Mesenteric fat pad (tissue), 1 donor: ENCODE measurements around the gene CERK. TPM values are rescaled to one million over a fixed set of nuclear protein-coding genes. Genes with fewer than 3 reads are reported as not detected.
"Not testable (repeated sequence)": the region's sequence is repeated elsewhere in the genome, so short reads cannot be mapped to it uniquely, and the experiment has no call there.

Experiments used
- DNase-seq: peaks from one replicate; pipeline ENCODE4 v3.0.0-alpha.2; 2020; ENCODE audit warnings: low spot score
- long read RNA-seq: library from polyadenylated mRNA; unstranded; transcript quantifications from one replicate; pipeline ENCODE4 v2.0.0, GENCODE V29; 2020
- total RNA-seq: library from RNA; stranded (reverse); fragmentation: NEBNext Ultra II Directional; extraction: Animal tissue kit (Norgen Biotek cat#: 25700); gene quantifications from one replicate; pipeline ENCODE4 v1.2.1, GENCODE V29; 2021
- donor health status: DM: yes; HTN: yes; CAD: no.

The CERK gene, protein sequence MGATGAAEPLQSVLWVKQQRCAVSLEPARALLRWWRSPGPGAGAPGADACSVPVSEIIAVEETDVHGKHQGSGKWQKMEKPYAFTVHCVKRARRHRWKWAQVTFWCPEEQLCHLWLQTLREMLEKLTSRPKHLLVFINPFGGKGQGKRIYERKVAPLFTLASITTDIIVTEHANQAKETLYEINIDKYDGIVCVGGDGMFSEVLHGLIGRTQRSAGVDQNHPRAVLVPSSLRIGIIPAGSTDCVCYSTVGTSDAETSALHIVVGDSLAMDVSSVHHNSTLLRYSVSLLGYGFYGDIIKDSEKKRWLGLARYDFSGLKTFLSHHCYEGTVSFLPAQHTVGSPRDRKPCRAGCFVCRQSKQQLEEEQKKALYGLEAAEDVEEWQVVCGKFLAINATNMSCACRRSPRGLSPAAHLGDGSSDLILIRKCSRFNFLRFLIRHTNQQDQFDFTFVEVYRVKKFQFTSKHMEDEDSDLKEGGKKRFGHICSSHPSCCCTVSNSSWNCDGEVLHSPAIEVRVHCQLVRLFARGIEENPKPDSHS
- 30.8 TPM for total RNA-seq
- long read RNA-seq, partial matches to known transcripts: 4 of 16 reads
- long read RNA-seq, other reads (novel, unspliced or antisense): 12 of 16 reads

DNA sequence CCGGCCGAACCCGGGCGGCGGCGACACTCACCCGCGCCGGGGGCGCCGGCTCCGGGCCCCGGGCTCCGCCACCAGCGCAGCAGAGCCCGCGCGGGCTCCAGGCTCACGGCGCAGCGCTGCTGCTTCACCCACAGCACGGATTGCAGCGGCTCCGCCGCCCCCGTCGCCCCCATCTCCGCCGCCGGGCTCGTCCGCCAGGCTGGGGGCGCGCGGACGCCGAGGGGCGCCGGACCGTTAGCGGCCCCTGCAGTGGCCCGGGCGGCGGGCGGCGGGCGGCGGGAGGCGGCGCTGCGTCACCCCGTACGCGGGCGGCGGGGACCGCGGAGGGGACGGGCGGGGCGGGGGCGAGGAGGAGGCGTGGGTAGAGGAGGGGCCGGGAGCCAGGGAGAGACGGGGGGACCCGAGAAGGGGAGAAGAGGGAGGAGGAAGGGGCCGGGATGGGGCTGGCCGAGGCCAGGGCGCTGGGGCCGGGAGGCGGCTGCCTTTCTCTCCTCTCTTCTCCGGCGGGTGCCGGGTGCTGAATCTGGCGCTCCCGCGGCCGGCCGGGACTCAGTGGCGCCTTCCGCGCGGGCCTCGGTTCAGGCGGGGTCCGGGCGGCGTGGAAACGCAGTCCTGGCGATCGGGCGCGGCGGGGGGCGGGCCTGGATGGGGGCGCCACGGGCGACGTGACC is at the start of gene CERK:
Gene CERK (minus strand): TSS at position 277 of the 671 bp plus-strand sequence. CDS start 104 bp downstream, at position 173.
- no peak for DNase-seq

DNA sequence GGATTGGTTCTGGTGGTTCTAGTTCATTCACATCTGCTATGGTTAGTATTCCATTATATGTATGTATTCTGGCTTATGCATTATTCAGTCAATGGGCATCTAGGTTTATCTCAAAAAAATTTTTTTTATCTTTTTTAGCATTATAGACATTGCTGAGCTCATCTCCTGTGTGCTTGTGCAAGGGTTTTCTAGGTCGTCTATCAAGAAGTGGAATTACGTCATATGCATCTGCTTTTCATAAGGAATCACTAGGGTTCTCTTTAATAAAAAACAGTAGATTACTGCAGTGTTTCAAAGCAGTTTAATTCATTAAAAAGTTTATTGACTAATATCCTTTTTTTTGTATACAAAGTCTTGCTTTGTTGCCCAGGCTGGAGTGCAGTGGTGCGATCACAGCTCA is 45.7 kb upstream of the CERK start:
- DNase-seq: no peak

DNA sequence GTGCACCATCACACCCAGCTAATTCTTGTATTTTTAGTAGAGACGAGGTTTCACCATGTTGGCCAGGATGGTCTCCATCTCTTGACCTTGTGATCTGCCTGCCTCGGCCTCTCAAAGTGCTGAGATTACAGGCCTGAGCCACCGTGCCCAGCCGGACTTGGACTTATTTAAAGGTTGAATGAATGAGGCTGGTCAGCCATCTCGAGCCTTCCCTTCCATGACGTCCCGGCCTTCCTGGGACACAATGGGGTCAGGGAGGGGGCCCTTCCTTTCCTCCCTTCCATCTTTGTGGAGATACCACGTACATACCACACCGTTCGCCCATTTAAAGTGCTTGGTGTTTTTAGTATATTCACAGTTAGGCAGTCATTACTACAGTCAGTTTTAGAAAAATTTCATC is 44.1 kb upstream of the CERK start:
- not testable (repeated sequence) for DNase-seq

DNA sequence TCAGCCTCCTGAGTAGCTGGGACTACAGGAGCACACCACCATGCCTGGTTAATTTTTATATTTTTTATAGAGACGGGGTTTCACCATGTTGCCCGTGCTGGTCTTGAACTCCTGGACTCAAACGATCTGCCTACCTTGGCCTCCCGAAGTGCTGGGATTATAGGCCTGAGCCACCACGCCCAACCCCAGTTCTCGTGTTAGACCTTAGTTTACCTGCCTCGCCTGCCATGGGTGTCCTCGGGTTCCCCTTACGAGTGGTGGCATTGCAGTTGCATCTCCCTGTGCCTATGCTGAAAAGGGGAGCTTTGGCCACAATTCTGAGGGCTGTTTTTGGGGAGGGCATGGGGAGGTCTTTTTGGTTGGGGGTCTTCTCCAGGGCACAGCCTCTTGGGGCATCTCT is 43.2 kb upstream of the CERK start:
- no peak for DNase-seq

DNA sequence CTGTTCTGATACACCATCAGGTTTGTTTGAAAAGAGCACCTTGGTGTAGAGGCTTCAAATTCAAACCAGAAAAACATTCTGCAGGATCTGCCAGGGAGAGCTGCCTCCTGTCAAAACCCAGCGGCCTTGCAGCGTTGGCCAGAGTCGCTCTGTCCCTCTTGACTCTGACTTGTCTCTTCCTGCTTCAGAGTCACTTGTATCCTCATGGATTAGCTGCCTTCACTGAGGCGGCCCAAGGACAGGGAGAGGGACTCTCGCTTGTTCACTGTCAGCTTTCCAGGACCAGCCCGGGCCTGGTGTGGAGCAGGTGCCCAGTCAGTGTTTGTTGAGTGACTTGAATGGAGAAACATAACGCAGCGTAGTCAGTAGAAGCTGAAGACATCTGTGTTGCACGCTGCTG is 42.4 kb upstream of the CERK start:
- DNase-seq: no peak

DNA sequence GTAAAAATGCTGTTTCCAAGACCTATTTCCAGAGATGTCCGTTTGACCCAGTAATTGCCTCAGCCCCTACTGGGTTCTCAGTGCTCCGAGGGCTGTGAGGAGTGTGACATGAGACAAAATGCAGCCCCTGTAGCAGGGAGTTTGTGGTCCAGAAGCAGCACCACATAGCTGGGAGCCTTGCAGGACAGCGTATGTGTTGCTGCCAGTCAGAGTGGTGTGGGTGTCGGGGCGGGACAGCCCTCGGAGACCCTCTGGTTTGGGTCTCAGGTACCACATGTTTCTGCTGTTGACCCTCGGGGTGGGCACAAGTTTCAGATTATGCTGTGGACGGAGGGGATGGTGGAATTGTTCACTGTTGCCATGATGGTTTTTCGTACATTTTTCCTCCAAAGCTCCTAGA is 41.6 kb upstream of the CERK start:
- DNase-seq: no peak

DNA sequence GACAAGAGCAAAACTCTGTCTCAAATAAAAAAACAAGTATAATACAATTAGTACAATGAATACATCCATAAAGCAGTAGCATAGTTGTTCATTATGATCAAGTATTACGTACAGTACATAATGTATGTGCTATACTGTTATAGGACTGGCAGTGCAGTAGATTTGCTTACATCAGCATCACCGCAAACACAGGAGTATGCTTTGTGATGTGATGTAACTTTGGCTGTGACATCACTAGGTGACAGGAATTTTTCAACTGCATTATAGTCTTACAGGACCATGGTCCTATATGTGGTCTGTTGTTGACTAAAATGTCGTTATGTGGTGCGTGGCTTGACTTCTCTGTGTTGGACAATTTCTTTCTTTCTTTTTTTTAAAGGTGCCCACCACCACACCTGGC is 41.0 kb upstream of the CERK start:
- no peak for DNase-seq

DNA sequence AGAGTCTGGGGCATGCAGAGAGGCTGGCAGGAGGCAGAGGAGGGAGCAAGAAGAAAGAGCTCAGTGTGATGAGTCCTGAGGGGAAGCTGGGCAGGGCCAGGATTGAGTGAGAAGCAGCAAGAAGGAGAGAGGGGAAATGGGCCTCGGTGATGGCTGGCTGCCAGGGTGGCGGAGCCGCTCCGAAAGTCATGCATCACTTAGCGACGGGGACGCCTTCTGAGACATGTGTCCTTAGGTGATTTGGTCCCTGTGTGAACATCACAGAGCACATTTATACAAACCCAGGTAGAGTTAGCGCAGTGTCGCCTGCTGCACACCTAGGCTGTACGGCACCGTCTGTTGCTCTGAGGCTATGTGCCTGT is 39.5 kb upstream of the CERK start:
- DNase-seq: no peak

DNA sequence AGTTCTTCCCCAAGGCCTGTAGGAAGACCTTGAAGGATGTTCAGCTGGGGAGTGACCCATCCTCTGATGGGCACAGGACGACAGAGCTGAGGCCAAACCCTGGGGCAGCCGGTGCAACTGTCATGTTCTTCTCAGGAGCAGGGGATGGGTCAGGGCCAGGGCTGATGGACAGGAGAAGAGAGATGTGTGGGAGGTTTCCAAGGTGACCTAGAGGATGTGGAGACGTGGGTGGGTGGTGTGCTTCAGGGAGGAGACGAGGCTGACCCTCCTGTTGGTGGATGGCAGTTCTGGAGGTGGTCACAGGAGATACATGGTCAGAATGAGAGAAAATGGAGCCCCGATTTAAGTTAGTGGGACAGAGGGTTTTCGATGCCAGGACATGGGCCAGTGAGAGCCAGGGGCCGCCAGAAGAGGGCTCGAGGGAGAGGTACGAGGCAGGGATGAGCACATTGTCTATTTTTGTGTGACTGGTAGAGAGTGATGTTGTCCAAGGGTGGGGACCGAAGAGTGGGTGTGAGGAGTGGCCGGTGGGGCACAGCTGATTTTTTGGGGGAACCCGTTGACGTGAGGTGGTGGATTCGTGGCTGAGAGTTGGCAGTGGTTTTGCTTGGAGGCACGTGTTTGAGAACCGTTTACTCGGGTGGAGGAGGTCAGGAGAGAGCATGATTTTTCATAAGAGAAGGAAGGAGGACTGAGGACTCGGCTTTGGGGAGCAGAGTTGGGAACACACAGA is 39.0 kb upstream of the CERK start:
- no peak for DNase-seq

DNA sequence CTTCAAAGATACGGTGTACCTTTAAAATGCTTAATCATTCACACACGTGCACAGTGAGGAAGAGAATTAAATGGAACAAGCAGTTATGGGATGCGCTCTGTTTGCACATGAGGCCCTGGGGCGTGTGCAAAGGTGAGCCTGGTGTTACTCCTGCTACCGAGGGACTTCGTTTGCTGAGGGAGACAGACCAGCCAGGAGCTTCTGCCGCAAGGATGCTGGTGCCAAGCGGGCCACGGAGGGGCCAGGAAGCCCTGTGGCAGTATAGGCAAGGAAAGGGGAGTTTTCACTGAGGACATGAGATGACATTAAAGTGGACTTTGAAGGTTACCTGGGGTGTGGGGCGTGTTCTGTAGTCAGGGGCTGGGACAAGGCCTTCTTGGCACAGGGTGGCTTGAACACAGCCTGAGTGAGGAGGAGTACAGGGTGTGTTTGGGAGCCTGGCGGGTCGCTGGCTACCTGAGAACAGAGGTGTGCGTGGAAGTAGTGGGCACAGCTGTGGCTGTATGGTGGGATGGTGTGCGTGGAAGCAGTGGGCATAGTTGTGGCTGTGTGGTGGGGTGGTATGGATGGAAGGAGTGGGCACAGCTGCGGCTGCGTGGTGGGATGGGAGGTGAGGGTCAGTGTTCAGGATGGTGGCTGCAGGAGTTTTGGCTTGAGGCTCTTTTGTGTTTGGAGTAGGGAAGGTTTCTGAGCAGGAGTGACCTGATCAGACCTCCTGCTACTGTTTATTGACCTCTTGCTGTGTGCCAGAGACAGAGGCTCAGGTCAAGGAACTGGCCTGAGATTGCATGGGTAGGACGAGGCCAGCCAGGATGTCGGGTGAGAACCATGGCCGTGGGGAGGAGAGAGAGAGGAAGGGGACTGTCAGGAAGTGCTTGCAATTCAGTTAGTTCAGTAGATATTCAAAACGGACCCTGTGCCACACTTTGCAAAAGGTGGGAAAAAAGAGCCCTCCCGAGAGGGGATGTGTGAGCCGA is 38.1 kb upstream of the CERK start:
- no peak for DNase-seq

DNA sequence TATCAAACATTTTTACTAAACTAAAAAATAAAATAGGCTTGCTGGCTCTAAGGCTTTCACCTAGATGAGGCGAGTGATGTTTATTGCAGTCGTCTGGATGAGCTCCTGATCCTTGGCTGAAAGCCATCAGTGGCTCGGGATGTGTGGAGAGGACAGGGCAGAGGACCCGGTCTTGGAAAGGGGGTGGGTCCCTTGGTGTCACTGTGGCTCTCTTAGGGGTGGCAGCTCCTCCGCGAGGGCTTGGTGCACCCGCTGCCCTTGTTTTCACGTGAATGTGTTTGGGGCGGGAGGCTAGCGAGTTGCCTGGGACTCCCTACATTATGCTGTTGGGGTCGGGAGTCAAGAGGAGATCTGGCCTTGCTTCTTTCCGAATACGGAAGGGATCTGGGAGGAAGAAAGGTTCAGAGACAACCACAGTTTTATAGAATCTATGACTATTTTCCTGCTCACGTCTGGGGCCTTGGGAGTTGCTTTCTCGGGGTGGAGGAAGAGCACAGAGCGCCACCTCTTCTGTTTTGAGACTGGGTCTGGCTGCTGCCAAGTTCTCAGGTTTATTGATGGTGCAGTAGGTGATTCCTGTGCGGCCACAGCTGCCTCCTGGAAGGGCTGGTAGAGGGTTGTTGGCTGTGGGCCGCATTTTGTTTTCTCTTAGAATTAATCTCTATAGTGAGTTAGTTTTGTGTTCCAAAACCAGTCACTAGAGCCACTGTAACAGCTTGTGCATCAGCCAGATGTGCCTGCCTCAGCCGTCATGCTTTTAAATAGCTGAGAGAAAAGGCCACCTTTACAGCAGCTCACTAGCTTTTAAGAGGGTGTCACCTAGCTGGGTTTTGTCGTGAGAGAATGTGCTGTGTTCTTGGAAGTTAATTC is 37.2 kb upstream of the CERK start:
- DNase-seq: no peak

DNA sequence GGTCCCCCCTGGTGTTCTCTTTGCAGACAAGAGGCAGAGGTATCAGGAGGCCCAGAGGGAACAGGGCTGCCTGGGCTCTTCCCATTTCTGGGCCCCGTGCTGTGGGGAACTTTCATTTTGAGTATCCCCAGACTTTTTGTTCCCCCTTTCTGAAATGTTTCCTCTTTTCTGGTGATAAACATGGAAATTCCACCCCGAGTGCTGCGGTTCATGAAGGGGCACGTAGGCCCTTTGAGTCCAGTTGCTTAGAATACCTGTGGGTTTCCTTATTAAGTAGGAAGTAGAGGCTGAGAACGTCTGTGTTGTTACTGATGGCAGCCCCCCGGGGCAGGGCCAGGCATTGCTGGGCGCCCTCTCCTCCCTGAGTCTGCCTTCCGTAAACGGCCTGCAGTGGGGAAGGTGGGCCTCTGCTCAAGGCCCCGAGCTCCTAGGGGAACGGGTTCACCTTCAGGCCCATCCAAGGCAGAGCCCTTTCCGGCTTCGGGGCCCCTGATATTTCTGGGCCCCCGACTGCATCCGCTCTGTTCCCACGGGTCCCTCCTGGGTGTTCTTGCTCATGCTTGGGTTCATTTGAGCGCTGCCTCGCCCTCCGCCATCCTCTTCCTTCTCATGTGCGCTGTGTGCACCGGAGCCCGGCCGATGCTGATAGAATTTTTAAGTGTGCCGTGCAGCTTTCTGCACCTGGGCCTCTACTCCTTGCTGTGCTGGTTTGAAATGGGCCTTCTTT is 36.4 kb upstream of the CERK start:
- no peak for DNase-seq

DNA sequence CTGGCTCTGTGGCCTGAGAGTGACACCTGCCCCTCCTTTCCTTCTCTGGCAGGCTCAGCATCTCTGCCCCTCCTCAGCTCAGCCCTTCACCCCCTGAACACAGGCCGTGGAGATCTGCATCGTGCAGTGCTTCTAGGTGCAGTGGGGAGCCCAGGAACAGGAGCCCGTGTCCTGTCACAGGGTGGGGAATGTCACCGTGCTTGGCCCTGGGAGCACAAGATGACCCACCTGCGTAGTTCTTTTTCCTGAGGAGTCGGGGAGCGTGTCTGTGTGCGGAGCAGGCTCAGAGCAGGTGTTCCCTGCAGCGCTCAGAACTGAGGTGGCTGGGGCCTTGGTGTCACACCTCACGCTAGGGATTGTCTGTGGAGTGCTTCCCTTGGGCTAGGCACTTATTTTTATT is 35.0 kb upstream of the CERK start:
- no peak for DNase-seq

DNA sequence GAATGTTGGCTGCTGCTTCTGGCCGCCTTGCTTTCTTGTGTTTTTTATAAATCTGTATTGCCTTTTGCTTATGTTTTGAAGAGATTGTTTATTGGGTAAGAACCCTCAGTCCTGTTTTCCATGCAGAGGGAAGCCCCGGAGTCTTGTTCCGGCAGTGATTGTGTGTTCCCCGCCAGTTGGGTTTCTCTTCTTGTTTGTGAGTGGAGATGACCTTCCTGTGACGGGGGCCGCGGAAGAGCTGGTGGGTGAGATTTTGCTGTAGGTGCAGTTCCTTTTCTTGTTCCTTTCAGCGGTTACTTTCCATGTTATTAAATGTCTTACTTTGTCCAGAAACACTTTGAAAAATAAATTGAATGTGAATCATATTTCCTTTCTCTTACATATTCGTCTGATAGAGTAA is 32.7 kb upstream of the CERK start:
- no peak for DNase-seq

DNA sequence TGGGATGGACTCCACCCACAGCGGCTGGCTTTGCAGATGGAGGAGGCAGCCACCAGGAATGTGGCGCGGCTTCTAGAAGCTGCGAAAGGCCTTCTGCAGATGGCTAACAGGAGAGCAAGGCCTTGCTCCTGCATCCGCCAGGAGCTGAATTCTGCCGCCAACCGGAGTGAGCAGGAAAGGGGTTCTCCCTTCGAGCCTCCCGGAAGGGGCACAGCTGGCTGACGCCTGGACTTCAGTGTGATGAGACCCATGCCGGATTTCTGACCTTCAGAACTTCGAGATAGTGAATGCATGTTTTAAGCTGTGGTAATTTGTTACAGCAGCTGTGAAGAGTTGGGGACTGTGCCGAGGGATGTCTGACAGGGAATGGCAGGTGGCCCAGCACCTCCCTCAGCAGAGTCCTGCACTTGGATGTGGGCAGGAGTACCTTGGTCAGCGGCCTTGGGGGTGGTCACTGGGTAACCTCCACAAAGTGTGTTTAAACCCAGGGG is 32.1 kb upstream of the CERK start:
- DNase-seq: no peak

DNA sequence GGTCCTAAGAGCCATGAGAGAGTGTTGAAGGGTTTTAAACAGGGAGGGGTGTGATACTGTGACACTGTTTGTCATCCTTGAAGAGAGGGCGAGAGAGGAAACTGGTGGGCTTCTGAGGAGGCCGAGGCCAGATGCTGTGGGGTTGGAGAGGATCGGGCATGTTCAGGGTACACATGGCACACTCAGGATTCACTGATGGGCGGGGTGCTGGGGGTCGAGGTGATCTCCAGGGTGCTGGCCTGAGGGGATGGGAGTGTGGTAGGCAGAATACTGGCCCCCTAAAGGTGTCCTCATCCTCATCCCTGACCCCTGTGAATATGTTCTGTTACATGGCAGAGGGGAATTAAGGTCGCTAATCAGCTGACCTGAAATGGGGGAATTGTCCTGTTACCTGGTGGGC is 31.7 kb upstream of the CERK start:
- no peak for DNase-seq

DNA sequence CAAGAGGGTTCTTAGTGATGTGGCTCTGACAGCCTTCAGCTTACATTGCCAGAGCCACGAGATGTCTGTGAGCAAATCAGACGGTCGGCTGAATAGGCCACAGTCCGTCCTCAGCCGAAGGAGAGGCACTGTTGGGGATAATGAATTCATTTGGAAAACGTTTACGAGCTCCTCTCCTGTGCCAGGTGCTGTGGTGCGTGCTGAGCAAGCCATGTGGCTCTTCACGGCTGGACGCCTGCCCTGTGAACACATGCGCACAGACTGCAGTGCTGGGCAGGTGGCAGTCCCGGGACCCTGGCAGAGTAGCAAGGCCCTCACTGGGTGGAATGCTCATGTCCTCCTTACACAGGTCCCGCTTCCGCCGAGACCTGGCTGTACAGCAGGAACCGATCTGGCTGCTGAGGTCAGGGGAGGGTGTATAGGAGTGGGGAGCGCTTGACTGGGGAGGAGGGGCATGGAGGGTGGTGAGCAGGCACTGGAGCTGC is 31.2 kb upstream of the CERK start:
- no peak for DNase-seq

DNA sequence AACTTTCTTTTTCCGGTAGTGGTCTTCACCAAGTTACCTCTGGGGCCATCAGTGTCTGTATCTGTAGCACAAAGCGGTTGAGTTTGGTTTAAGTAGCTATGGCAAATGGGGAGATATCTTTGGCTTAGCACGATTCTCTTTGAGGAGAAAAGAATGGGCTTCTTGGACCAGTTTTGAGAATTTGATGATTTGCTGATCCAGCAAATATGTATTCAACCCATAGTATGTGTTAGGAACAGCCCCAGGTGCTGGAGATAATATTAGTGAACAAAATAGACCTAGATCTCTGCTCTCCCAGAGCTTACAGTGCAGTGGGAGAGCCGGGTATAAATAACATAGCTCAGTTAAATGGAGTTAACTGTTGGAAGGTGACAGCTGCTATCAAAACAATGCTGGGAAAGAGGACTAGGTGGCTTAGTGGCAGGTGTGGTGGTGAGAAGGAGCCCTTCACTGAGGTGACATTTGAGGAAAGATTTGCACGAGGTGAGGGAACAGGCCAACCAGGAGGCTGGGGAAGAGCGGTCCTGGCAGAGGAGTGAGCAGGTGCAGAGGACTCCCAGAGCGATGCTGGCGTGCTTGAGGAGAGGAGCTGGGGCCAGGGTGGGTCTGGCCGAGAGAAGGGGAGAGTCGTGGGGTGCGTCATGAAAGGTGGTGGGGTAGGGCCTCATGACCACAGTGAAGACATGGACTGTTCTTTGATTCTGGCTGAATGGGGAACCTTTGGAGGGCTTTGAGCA is 29.4 kb upstream of the CERK start:
- DNase-seq: no peak
